Mucosa of descending colon (tissue), 3 donors: ENCODE results near the gene MYO16. TPM values are rescaled to one million over a fixed set of nuclear protein-coding genes. Genes with fewer than 3 reads are reported as not detected.

Source experiments
- ATAC-seq: fragments of 200-7000 bp; cut with Tn5 transposase; one replicate; pipeline ENCODE4 v1.9.1; 2020; ENCODE audit warnings: mild to moderate bottlenecking, moderate library complexity
- DNase-seq, 3 donors: peaks; one replicate each; pipeline ENCODE4 v3.0.0-alpha.2; 2020
- H3K36me3 ChIP-seq: fragments of 200-600 bp; one replicate; pipeline ENCODE4 v1.8.0; 2021; ENCODE audit warnings: low read depth, mild to moderate bottlenecking
- H3K4me1 ChIP-seq: fragments of 200-600 bp; one replicate; pipeline ENCODE4 v1.8.0; 2021; ENCODE audit warnings: low read depth, mild to moderate bottlenecking
- H3K4me3 ChIP-seq: fragments of 200-600 bp; one replicate; pipeline ENCODE4 v1.8.0; 2021; ENCODE audit warnings: mild to moderate bottlenecking
- H3K9me3 ChIP-seq: fragments of 200-600 bp; one replicate; pipeline ENCODE4 v1.8.0; 2021; ENCODE audit warnings: mild to moderate bottlenecking
- intact Hi-C, 2 donors: fragments of 100-400 bp; cut with DNase I in 1 of 2; cut with micrococcal nuclease in 1 of 2; formaldehyde crosslinking; loops; one replicate each; pipeline versions ENCODE4 v1.11.0 to v1.11.1; 2022; cut with DNase I, micrococcal nuclease
- total RNA-seq, 3 donors: library from RNA; stranded (reverse); fragmentation: NEBNext Ultra II Directional in 2 of 3; extraction: Animal tissue kit (Norgen Biotek cat#: 25700) in 2 of 3; gene quantifications; one replicate each; pipeline versions ENCODE4 v1.2.1 to v1.2.4, GENCODE V29; 2021 to 2023
- TF ChIP-seq, protein P1 (sequence below): fragments of 200-600 bp; IDR thresholded peaks from one replicate; pipeline ENCODE4 v1.8.0; 2022; ENCODE audit warnings: antibody characterized with exemption, mild to moderate bottlenecking
- donor health status: DM: no; HTN: no; CAD: no; lungs with moderate emphysema.
- donor health status: DM: no; HTN: no; CAD: no.
- donor health status: DM: no; HTN: yes; CAD: no.

The MYO16 gene
- total RNA-seq, 3 donors from 2014 or later = 0.06 TPM; not detected in 2

- Histone ChIP-seq H3K9me3 (peaks cover 7% of the 10 kb centered on the region), H3K4me1 (no peaks in the 10 kb centered on the region), H3K36me3 (no peaks in the 10 kb centered on the region), H3K4me3 (no peak overlapping the region)
- TF ChIP-seq, protein P1, sequence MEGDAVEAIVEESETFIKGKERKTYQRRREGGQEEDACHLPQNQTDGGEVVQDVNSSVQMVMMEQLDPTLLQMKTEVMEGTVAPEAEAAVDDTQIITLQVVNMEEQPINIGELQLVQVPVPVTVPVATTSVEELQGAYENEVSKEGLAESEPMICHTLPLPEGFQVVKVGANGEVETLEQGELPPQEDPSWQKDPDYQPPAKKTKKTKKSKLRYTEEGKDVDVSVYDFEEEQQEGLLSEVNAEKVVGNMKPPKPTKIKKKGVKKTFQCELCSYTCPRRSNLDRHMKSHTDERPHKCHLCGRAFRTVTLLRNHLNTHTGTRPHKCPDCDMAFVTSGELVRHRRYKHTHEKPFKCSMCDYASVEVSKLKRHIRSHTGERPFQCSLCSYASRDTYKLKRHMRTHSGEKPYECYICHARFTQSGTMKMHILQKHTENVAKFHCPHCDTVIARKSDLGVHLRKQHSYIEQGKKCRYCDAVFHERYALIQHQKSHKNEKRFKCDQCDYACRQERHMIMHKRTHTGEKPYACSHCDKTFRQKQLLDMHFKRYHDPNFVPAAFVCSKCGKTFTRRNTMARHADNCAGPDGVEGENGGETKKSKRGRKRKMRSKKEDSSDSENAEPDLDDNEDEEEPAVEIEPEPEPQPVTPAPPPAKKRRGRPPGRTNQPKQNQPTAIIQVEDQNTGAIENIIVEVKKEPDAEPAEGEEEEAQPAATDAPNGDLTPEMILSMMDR = no peak
- ATAC-seq = no peak
- intact Hi-C loops = no loop called here
- no peak for DNase-seq
These were observed 597.2 kb downstream of the MYO16 start for GRCh38 chr13:109226631-109227030.

DNA sequence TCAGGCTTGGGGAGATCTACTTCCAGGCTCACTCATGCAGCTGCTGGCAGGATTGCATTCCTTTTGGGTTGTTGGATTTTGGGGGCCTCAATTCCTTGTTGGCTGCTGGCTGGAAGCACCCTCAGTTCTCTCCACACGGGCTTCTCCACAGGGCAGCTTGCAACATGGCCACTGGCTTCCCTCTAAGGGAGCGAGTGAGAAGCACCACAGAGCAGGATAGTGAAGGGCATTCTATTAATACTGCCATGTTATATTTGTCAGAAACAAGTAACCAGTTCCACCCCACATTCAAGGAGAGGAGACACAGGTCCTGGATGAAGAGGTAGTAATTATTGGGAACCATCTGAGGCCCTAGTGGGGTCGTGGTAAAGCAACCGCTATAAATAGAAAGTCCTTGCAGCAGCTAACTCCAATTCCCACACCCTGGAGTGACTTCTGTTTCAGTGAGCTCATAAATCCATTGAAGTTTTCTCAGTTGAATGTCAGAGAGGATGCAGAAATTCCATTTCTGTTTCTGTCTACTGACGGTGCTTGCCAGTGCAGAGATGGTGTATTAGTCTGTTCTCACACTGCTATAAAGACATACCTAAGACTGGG lies 598.0 kb downstream of the MYO16 start:
- no peak overlapping the region for H3K4me3 ChIP-seq
- H3K4me1 ChIP-seq = no peaks in the 10 kb centered on the region
- DNase-seq = no peak
- TF ChIP-seq, protein P1 = no peak
- peaks cover 7% of the 10 kb centered on the region for H3K9me3 ChIP-seq
- ATAC-seq = no peak
- no peaks in the 10 kb centered on the region for H3K36me3 ChIP-seq
- intact Hi-C loops = no loop called here

DNA sequence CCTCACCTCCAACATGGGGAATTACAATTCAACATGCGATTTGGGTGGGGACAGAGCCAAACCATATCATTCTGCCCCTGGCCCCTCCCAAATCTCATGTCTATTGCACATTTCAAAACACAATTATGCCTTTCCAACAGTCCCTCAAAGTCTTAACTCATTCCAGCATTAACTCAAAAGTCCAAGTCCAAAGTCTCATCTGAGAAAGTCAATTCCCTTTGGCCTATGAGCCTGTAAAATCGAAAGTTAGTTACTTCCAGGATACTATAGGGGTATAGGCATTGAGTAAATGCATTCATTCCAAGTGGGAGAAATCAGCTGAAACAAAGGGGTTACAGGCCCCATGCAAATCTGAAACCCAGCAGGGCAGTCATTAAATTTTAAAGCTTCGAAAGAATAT lies 598.8 kb downstream of the MYO16 start:
- H3K4me3 ChIP-seq = no peak overlapping the region
- H3K9me3 ChIP-seq = peaks cover 7% of the 10 kb centered on the region
- H3K4me1 ChIP-seq = no peaks in the 10 kb centered on the region
- ATAC-seq = no peak
- DNase-seq = no peak
- intact Hi-C loops = no loop called here
- no peaks in the 10 kb centered on the region for H3K36me3 ChIP-seq
- TF ChIP-seq, protein P1 = no peak

GRCh38 chr13:109231888-109232287 lies 602.5 kb downstream of the MYO16 start:
- intact Hi-C loops = no loop called here
- Histone ChIP-seq H3K36me3 (no peaks in the 10 kb centered on the region), H3K4me3 (no peak overlapping the region), H3K9me3 (no peaks in the 10 kb centered on the region), H3K4me1 (no peaks in the 10 kb centered on the region)
- DNase-seq (no peak), ATAC-seq (no peak)
- TF ChIP-seq, protein P1 = no peak

- H3K4me1 ChIP-seq = no peaks in the 10 kb centered on the region
These were observed 603.9 kb downstream of the MYO16 start for GRCh38 chr13:109233293-109233692.

More at GRCh38 chr13:109233293-109233692, 603.9 kb downstream of the MYO16 start:
- ATAC-seq (no peak), DNase-seq (no peak)
- Histone ChIP-seq H3K36me3 (no peaks in the 10 kb centered on the region), H3K9me3 (no peaks in the 10 kb centered on the region), H3K4me3 (no peak overlapping the region)
- TF ChIP-seq, protein P1 = no peak
- intact Hi-C loops = no loop called here
